GM12892 (cell line): ENCODE measurements around the gene CARTPT.

Experiments used
- POLR2A ChIP-seq: IDR thresholded peaks from 2 replicates; pipeline ENCODE4 v1.6.1; 2011; ENCODE audit warnings: low read depth, low read length, control low read depth
- POLR2AphosphoS5 ChIP-seq: IDR thresholded peaks from 2 replicates; pipeline ENCODE4 v1.6.1; 2011; ENCODE audit warnings: low read depth, low read length, control low read depth

- no peak for TF ChIP-seq POLR2AphosphoS5
- no peak for TF ChIP-seq POLR2A
These were observed 4.2 kb upstream of the CARTPT start for GRCh38 chr5:71714911-71715310.
